HEK293 (cell line): ENCODE data around the gene TIE1.

Experiments used
- CTCF ChIA-PET: fragments of 350-600 bp; formaldehyde crosslinking; extraction: SDS; loops from one replicate; lab custom pipeline; 2021; ENCODE audit warnings: antibody characterized with exemption; lab: Yijun Ruan, JAX
- POLR2A ChIA-PET: fragments of 300-600 bp; formaldehyde crosslinking; extraction: SDS; loops from one replicate; lab custom pipeline; 2020; ENCODE audit warnings: antibody characterized with exemption, inconsistent platforms; lab: Yijun Ruan, JAX
- H3K27ac ChIP-seq: fragments of 200-500 bp; sonication (Bioruptor generic); 2 replicates; pipeline ENCODE4 v1.5.1; 2014; ENCODE audit warnings: low read depth, low read length, control low read depth, inconsistent platforms; ENCODE audit errors: extremely low read depth
- H3K36me3 ChIP-seq, 2 experiments: fragments of 200-500 bp in 1 of 2; sonication (Bioruptor generic) in 1 of 2; 1 replicate in 1 of 2; 2 replicates in 1 of 2; pipeline ENCODE4 v1.5.1; 2014 to 2017; ENCODE audit warnings: inconsistent platforms in 2 of 2, low read length in 2 of 2; ENCODE audit not compliant: control insufficient read depth in 2 of 2, insufficient read depth in 1 of 2
- H3K4me1 ChIP-seq: fragments of 200-500 bp; sonication (Bioruptor generic); 2 replicates; pipeline ENCODE4 v1.5.1; 2014; ENCODE audit warnings: mild to moderate bottlenecking, low read length, inconsistent platforms; ENCODE audit not compliant: control insufficient read depth, insufficient read depth
- H3K4me3 ChIP-seq: 2 replicates; pipeline ENCODE4 v1.5.1; 2011; ENCODE audit warnings: low read depth, mild to moderate bottlenecking, control low read depth, low read length, moderate library complexity
- H3K9me3 ChIP-seq: fragments of 200-500 bp; sonication (Bioruptor generic); 2 replicates; pipeline ENCODE4 v1.5.1; 2014; ENCODE audit warnings: low read depth, low read length, inconsistent platforms; ENCODE audit not compliant: control insufficient read depth, insufficient read depth
- EGR2 ChIP-seq: fragments of 450-650 bp; formaldehyde crosslinking; IDR thresholded peaks from 2 replicates; pipeline ENCODE4 v1.5.1; 2016; ENCODE audit warnings: low read depth, missing biosample characterization, missing genetic modification characterization
- SCRT1 ChIP-seq: fragments of 450-650 bp; formaldehyde crosslinking; IDR thresholded peaks from 2 replicates; pipeline ENCODE4 v1.5.1; 2016; ENCODE audit warnings: missing biosample characterization, missing genetic modification characterization, borderline replicate concordance
- SCRT2 ChIP-seq: fragments of 450-650 bp; formaldehyde crosslinking; IDR thresholded peaks from 2 replicates; pipeline ENCODE4 v1.5.1; 2016; ENCODE audit warnings: missing biosample characterization, missing genetic modification characterization
- ZBTB48 ChIP-seq: fragments of 450-650 bp; formaldehyde crosslinking; IDR thresholded peaks from 2 replicates; pipeline ENCODE4 v1.5.1; 2016; ENCODE audit warnings: missing biosample characterization, missing genetic modification characterization
- ZNF121 ChIP-seq: fragments of 450-650 bp; formaldehyde crosslinking; IDR thresholded peaks from 2 replicates; pipeline ENCODE4 v1.5.1; 2016; ENCODE audit warnings: missing biosample characterization, missing genetic modification characterization
- ZNF140 ChIP-seq: fragments of 450-650 bp; formaldehyde crosslinking; IDR thresholded peaks from 2 replicates; pipeline ENCODE4 v1.5.1; 2016; ENCODE audit warnings: missing biosample characterization, missing genetic modification characterization
- ZNF16 ChIP-seq: fragments of 450-650 bp; formaldehyde crosslinking; IDR thresholded peaks from 2 replicates; pipeline ENCODE4 v1.5.1; 2016; ENCODE audit warnings: low read depth, missing biosample characterization, missing genetic modification characterization
- ZNF202 ChIP-seq: fragments of 450-650 bp; formaldehyde crosslinking; IDR thresholded peaks from 2 replicates; pipeline ENCODE4 v1.5.1; 2016; ENCODE audit warnings: missing biosample characterization, missing genetic modification characterization, borderline replicate concordance
- ZNF324 ChIP-seq: fragments of 450-650 bp; formaldehyde crosslinking; IDR thresholded peaks from 2 replicates; pipeline ENCODE4 v1.5.1; 2016; ENCODE audit warnings: missing biosample characterization, missing genetic modification characterization
- ZNF398 ChIP-seq: fragments of 450-650 bp; formaldehyde crosslinking; IDR thresholded peaks from 2 replicates; pipeline ENCODE4 v1.5.1; 2017; ENCODE audit warnings: missing biosample characterization, missing genetic modification characterization
- ZNF48 ChIP-seq: fragments of 450-650 bp; formaldehyde crosslinking; IDR thresholded peaks from 2 replicates; pipeline ENCODE4 v1.5.1; 2016; ENCODE audit warnings: missing biosample characterization, missing genetic modification characterization
- ZNF658 ChIP-seq: fragments of 450-650 bp; formaldehyde crosslinking; IDR thresholded peaks from 2 replicates; pipeline ENCODE4; 2016; ENCODE audit warnings: missing biosample characterization, missing genetic modification characterization
- TF ChIP-seq, protein P1 (sequence below): fragments of 450-650 bp; formaldehyde crosslinking; IDR thresholded peaks from 2 replicates; pipeline ENCODE4 v1.5.1; 2016; ENCODE audit warnings: missing biosample characterization, missing genetic modification characterization
- TF ChIP-seq, protein P2 (sequence below): fragments of 450-650 bp; formaldehyde crosslinking; IDR thresholded peaks from 2 replicates; pipeline ENCODE4 v1.5.1; 2016; ENCODE audit warnings: missing biosample characterization, missing genetic modification characterization
- TF ChIP-seq, protein P3 (sequence below): fragments of 450-650 bp; formaldehyde crosslinking; IDR thresholded peaks from 2 replicates; pipeline ENCODE4 v1.5.1; 2016; ENCODE audit warnings: missing biosample characterization, missing genetic modification characterization, borderline replicate concordance

Gene TIE1

GRCh38 chr1:43270421-43271095, 30.2 kb upstream of the TIE1 start:
- CTCF ChIA-PET = interaction anchor here (0.5 kb wide), 1 partner anchor 301 kb away, joined by 3 read pairs; no protein-coding TSS in a partner anchor

GRCh38 chr1:43271186-43272118, 29.3 kb upstream of the TIE1 start:
- Histone ChIP-seq H3K9me3 (no peaks in the 10 kb centered on the region), H3K36me3 (no peaks in the 10 kb centered on the region), H3K4me3 (no peak overlapping the region), H3K4me1 (no peaks in the 10 kb centered on the region), H3K27ac (no peak overlapping the region)
- CTCF ChIA-PET = interaction anchor here (0.5 to 1.0 kb wide), 2 partner anchors 145 to 300 kb away, joined by 3 to 8 read pairs; no protein-coding TSS in a partner anchor
- TF ChIP-seq ZNF48 (tag by site-specific recombination) = no peak
- no peak for TF ChIP-seq ZNF658 (tag by site-specific recombination)
- no peak for TF ChIP-seq ZNF16
- no peak for TF ChIP-seq ZNF121 (tag by site-specific recombination)
- peak; percentile 92 for TF ChIP-seq SCRT2 (tag by site-specific recombination)
- TF ChIP-seq ZNF398 (tag by site-specific recombination) = no peak
- TF ChIP-seq, protein P1, sequence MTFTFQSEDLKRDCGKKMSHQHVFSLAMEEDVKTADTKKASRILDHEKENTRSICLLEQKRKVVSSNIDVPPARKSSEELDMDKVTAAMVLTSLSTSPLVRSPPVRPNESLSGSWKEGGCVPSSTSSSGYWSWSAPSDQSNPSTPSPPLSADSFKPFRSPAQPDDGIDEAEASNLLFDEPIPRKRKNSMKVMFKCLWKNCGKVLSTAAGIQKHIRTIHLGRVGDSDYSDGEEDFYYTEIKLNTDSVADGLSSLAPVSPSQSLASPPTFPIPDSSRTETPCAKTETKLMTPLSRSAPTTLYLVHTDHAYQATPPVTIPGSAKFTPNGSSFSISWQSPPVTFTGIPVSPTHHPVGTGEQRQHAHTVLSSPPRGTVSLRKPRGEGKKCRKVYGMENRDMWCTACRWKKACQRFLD = no peak
- peak; percentile 80; the same call in 1 of the 2 replicates for TF ChIP-seq SCRT1 (tag by site-specific recombination)
- TF ChIP-seq, protein P2, sequence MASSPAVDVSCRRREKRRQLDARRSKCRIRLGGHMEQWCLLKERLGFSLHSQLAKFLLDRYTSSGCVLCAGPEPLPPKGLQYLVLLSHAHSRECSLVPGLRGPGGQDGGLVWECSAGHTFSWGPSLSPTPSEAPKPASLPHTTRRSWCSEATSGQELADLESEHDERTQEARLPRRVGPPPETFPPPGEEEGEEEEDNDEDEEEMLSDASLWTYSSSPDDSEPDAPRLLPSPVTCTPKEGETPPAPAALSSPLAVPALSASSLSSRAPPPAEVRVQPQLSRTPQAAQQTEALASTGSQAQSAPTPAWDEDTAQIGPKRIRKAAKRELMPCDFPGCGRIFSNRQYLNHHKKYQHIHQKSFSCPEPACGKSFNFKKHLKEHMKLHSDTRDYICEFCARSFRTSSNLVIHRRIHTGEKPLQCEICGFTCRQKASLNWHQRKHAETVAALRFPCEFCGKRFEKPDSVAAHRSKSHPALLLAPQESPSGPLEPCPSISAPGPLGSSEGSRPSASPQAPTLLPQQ = no peak
- no peak for TF ChIP-seq ZNF140
- TF ChIP-seq ZNF202 (tag by site-specific recombination) = no peak
- no peak for TF ChIP-seq ZNF324 (tag by site-specific recombination)
- POLR2A ChIA-PET = no interaction called here

More at GRCh38 chr1:43270421-43271095, 30.2 kb upstream of the TIE1 start:
- H3K36me3 ChIP-seq = no peaks in the 10 kb centered on the region
- H3K9me3 ChIP-seq = no peaks in the 10 kb centered on the region
- no peaks in the 10 kb centered on the region for H3K4me1 ChIP-seq
- TF ChIP-seq, protein P3, sequence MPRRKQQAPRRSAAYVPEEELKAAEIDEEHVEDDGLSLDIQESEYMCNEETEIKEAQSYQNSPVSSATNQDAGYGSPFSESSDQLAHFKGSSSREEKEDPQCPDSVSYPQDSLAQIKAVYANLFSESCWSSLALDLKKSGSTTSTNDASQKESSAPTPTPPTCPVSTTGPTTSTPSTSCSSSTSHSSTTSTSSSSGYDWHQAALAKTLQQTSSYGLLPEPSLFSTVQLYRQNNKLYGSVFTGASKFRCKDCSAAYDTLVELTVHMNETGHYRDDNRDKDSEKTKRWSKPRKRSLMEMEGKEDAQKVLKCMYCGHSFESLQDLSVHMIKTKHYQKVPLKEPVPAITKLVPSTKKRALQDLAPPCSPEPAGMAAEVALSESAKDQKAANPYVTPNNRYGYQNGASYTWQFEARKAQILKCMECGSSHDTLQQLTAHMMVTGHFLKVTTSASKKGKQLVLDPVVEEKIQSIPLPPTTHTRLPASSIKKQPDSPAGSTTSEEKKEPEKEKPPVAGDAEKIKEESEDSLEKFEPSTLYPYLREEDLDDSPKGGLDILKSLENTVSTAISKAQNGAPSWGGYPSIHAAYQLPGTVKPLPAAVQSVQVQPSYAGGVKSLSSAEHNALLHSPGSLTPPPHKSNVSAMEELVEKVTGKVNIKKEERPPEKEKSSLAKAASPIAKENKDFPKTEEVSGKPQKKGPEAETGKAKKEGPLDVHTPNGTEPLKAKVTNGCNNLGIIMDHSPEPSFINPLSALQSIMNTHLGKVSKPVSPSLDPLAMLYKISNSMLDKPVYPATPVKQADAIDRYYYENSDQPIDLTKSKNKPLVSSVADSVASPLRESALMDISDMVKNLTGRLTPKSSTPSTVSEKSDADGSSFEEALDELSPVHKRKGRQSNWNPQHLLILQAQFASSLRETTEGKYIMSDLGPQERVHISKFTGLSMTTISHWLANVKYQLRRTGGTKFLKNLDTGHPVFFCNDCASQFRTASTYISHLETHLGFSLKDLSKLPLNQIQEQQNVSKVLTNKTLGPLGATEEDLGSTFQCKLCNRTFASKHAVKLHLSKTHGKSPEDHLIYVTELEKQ = no peak
- TF ChIP-seq EGR2 (tag by site-specific recombination) = 0 out of 2 replicates have a peak, but pooled peaks have one; percentile 24
- peak; percentile 46; the same call in 1 of the 2 replicates for TF ChIP-seq ZBTB48
- no peak overlapping the region for H3K4me3 ChIP-seq
- no peak overlapping the region for H3K27ac ChIP-seq
- POLR2A ChIA-PET = no interaction called here
